Ovary (tissue), 3 donors: ENCODE data around the gene PPDPF.

Experiments
- POLR2A ChIP-seq: fragments of 450-650 bp; IDR thresholded peaks from one replicate; pipeline ENCODE4 v1.6.1; 2017; ENCODE audit warnings: antibody characterized with exemption, mild to moderate bottlenecking, moderate library complexity
- TF ChIP-seq, protein P1 (sequence below), 3 donors: fragments of 450-650 bp in 2 of 3; fragments of 200-600 bp in 1 of 3; IDR thresholded peaks; one replicate each; pipeline versions ENCODE4 v1.5.1 to v1.8.0; 2016 to 2022; ENCODE audit warnings: antibody characterized with exemption in 3 of 3, mild to moderate bottlenecking in 1 of 3
- donor health status: DM: no; HTN: no; CAD: no.

GRCh38 chr20:63496596-63497120 is 23.9 kb upstream of the PPDPF start:
- TF ChIP-seq, protein P1, sequence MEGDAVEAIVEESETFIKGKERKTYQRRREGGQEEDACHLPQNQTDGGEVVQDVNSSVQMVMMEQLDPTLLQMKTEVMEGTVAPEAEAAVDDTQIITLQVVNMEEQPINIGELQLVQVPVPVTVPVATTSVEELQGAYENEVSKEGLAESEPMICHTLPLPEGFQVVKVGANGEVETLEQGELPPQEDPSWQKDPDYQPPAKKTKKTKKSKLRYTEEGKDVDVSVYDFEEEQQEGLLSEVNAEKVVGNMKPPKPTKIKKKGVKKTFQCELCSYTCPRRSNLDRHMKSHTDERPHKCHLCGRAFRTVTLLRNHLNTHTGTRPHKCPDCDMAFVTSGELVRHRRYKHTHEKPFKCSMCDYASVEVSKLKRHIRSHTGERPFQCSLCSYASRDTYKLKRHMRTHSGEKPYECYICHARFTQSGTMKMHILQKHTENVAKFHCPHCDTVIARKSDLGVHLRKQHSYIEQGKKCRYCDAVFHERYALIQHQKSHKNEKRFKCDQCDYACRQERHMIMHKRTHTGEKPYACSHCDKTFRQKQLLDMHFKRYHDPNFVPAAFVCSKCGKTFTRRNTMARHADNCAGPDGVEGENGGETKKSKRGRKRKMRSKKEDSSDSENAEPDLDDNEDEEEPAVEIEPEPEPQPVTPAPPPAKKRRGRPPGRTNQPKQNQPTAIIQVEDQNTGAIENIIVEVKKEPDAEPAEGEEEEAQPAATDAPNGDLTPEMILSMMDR (IDR thresholded peaks at IDR 0.05), result no peak
- TF ChIP-seq POLR2A, result no peak
